Gastrocnemius medialis (tissue), 4 donors: Measurements from ENCODE around the gene TMEM247. TPM values are rescaled to one million over a fixed set of nuclear protein-coding genes. Genes with fewer than 3 reads are reported as not detected.

ENCODE experiments used
- ATAC-seq, 2 donors: fragments of 150-250 bp; one replicate each; pipeline ENCODE4 v1.9.1; 2016
- DNase-seq, 2 donors: peaks; one replicate each; pipeline ENCODE4 v3.0.0-alpha.2; 2019
- H3K27ac ChIP-seq, 4 donors: fragments of 200-600 bp; sonication (generic); 1 replicate in 1 of 4; 2 replicates in 3 of 4; pipeline ENCODE4 v1.5.1; 2016 to 2018; ENCODE audit warnings: mild to moderate bottlenecking in 2 of 4, moderate library complexity in 1 of 4
- H3K27me3 ChIP-seq, 3 donors: fragments of 200-600 bp; sonication (generic) in 2 of 3; 1 replicate in 1 of 3; 2 replicates in 2 of 3; pipeline versions ENCODE4 v1.5.1 to v1.6.0; 2016 to 2019; ENCODE audit warnings: mild to moderate bottlenecking in 1 of 3, moderate library complexity in 1 of 3
- H3K36me3 ChIP-seq, 2 donors: fragments of 200-600 bp; sonication (generic) in 1 of 2; one replicate each; pipeline ENCODE4 v1.5.1; 2017 to 2018
- H3K4me1 ChIP-seq, 2 donors: fragments of 200-600 bp; sonication (generic) in 1 of 2; one replicate each; pipeline ENCODE4 v1.5.1; 2016 to 2017; ENCODE audit warnings: mild to moderate bottlenecking in 2 of 2
- H3K4me3 ChIP-seq, 4 donors: fragments of 200-600 bp; sonication (generic) in 3 of 4; 1 replicate in 1 of 4; 2 replicates in 3 of 4; pipeline ENCODE4 v1.5.1; 2016 to 2019; ENCODE audit warnings: mild to moderate bottlenecking in 2 of 4
- H3K9me3 ChIP-seq, 3 donors: fragments of 200-600 bp; sonication (generic) in 2 of 3; 1 replicate in 1 of 3; 2 replicates in 2 of 3; pipeline ENCODE4 v1.5.1; 2016 to 2019
- CTCF ChIP-seq, 5 experiments: fragments of 450-650 bp in 3 of 5; fragments of 200-600 bp in 2 of 5; sonication (generic) in 2 of 5; IDR thresholded peaks in 4 of 5; conservative IDR thresholded peaks in 1 of 5; 1 replicate in 4 of 5; 2 replicates in 1 of 5; pipeline ENCODE4 v1.5.1; 2016 to 2019; ENCODE audit warnings: antibody characterized with exemption in 5 of 5, mild to moderate bottlenecking in 3 of 5, moderate library complexity in 3 of 5
- POLR2A ChIP-seq, 2 donors: fragments of 450-650 bp; IDR thresholded peaks; one replicate each; pipeline ENCODE4 v1.6.1; 2017; ENCODE audit warnings: antibody characterized with exemption in 2 of 2, mild to moderate bottlenecking in 2 of 2, moderate library complexity in 2 of 2
- in situ Hi-C, 4 donors: fragments of 200-750 bp; cut with MboI; loops; one replicate each; pipeline versions ENCODE4 v1.15.0 to v1.8.0; 2017; ENCODE audit warnings: low sequenced_read_pairs in 4 of 4
- intact Hi-C: fragments of 100-400 bp; cut with DNase I; formaldehyde crosslinking; loops from one replicate; pipeline ENCODE4 v1.15.1; 2023; ENCODE audit warnings: low total_unique reads
- total RNA-seq, 4 donors: library from RNA; depleted of rRNA; stranded (reverse); fragments of >200 nt; gene quantifications; one replicate each; pipeline versions ENCODE4 v1.1.0 to v1.2.3, GENCODE V29; 2016

Gene TMEM247
- total RNA-seq, 4 donors from 2014 or later = not detected

- ATAC-seq (peak; percentile 94 to 95), DNase-seq (peak in 1 of 2 donors; percentile 54)
- intact Hi-C loops (no loop called here), in situ Hi-C loops (no loop called here)
- TF ChIP-seq POLR2A (IDR thresholded peaks at IDR 0.05) = no peak
- no peak for TF ChIP-seq CTCF (IDR thresholded peaks at IDR 0.05 in 4 of 5, conservative IDR thresholded peaks at IDR 0.05 in 1 of 5)
- Histone ChIP-seq H3K27me3 (no peaks in the 10 kb centered on the region), H3K4me3 (no peak overlapping the region), H3K27ac (peak overlapping the region in 2 of 4 donors; percentile 7 to 8), H3K4me1 (peaks cover 3 to 5% of the 10 kb centered on the region in 2 donors), H3K36me3 (no peaks in the 10 kb centered on the region), H3K9me3 (no peaks in the 10 kb centered on the region)
These were observed 28.1 kb upstream of the TMEM247 start for GRCh38 chr2:46451131-46451711.

GRCh38 chr2:46456789-46457188 lies 22.6 kb upstream of the TMEM247 start:
- no peaks in the 10 kb centered on the region for H3K27me3 ChIP-seq
- no peak for DNase-seq
- no peaks in the 10 kb centered on the region for H3K9me3 ChIP-seq
- peaks cover 7 to 8% of the 10 kb centered on the region in 2 donors for H3K4me1 ChIP-seq
- no peak for ATAC-seq
- H3K4me3 ChIP-seq = no peak overlapping the region
- no peaks in the 10 kb centered on the region for H3K36me3 ChIP-seq
- in situ Hi-C loops = no loop called here
- TF ChIP-seq POLR2A (IDR thresholded peaks at IDR 0.05) (no peak), CTCF (IDR thresholded peaks at IDR 0.05 in 4 of 5, conservative IDR thresholded peaks at IDR 0.05 in 1 of 5) (no peak)
- H3K27ac ChIP-seq = no peak overlapping the region
- intact Hi-C loops = no loop called here

- DNase-seq = no peak
- H3K27ac ChIP-seq = no peak overlapping the region
- no peaks in the 10 kb centered on the region for H3K27me3 ChIP-seq
- H3K4me3 ChIP-seq = no peak overlapping the region
- no peaks in the 10 kb centered on the region for H3K9me3 ChIP-seq
- intact Hi-C loops = no loop called here
- TF ChIP-seq POLR2A (IDR thresholded peaks at IDR 0.05) = no peak
- no peak for TF ChIP-seq CTCF (IDR thresholded peaks at IDR 0.05 in 4 of 5, conservative IDR thresholded peaks at IDR 0.05 in 1 of 5)
- in situ Hi-C loops = no loop called here
- no peak for ATAC-seq
- peaks cover 7 to 8% of the 10 kb centered on the region in 2 donors for H3K4me1 ChIP-seq
- no peaks in the 10 kb centered on the region for H3K36me3 ChIP-seq
These were observed 20.4 kb upstream of the TMEM247 start for GRCh38 chr2:46458763-46459500.

GRCh38 chr2:46459694-46460093 lies 19.7 kb upstream of the TMEM247 start:
- intact Hi-C loops (loop anchor here (1.0 to 2.0 kb wide), 3 partner anchors 397 to 465 kb away; no protein-coding TSS in a partner anchor), in situ Hi-C loops (no loop called here)
- H3K9me3 ChIP-seq = no peaks in the 10 kb centered on the region
- no peak overlapping the region for H3K4me3 ChIP-seq
- H3K27ac ChIP-seq = no peak overlapping the region
- no peaks in the 10 kb centered on the region for H3K36me3 ChIP-seq
- DNase-seq (no peak), ATAC-seq (no peak)
- H3K27me3 ChIP-seq = no peaks in the 10 kb centered on the region
- peaks cover 7 to 8% of the 10 kb centered on the region in 2 donors for H3K4me1 ChIP-seq
- TF ChIP-seq POLR2A (IDR thresholded peaks at IDR 0.05) = no peak
- no peak for TF ChIP-seq CTCF (IDR thresholded peaks at IDR 0.05 in 4 of 5, conservative IDR thresholded peaks at IDR 0.05 in 1 of 5)
